HEK293 (cell line): ENCODE results near the gene ZNF32.

Experiments
- ATF2 ChIP-seq: fragments of 450-650 bp; formaldehyde crosslinking; IDR thresholded peaks from 2 replicates; pipeline ENCODE4 v1.5.1; 2016; ENCODE audit warnings: missing biosample characterization, missing genetic modification characterization, low read depth
- BCL6B ChIP-seq: fragments of 450-650 bp; formaldehyde crosslinking; IDR thresholded peaks from 2 replicates; pipeline ENCODE4 v1.5.1; 2017; ENCODE audit warnings: missing biosample characterization, missing genetic modification characterization
- CTCF ChIP-seq: fragments of 450-650 bp; formaldehyde crosslinking; IDR thresholded peaks from 2 replicates; pipeline ENCODE4 v1.5.1; 2016; ENCODE audit warnings: missing biosample characterization, missing genetic modification characterization
- ELK4 ChIP-seq: IDR thresholded peaks from 2 replicates; pipeline ENCODE4 v1.6.1; 2011; ENCODE audit warnings: mild to moderate bottlenecking, low read depth, low read length, borderline replicate concordance
- GLI4 ChIP-seq: fragments of 450-650 bp; formaldehyde crosslinking; IDR thresholded peaks from 2 replicates; pipeline ENCODE4 v1.5.1; 2016; ENCODE audit warnings: missing biosample characterization, missing genetic modification characterization
- HOXA7 ChIP-seq: sonication (generic); formaldehyde crosslinking; IDR thresholded peaks from 2 replicates; pipeline ENCODE4 v1.8.1; 2022; ENCODE audit warnings: missing genetic modification reagents, borderline replicate concordance
- REST ChIP-seq: fragments of 450-650 bp; formaldehyde crosslinking; IDR thresholded peaks from 2 replicates; pipeline ENCODE4 v1.5.1; 2016; ENCODE audit warnings: missing biosample characterization, missing genetic modification characterization
- ZBTB21 ChIP-seq: fragments of 450-650 bp; formaldehyde crosslinking; IDR thresholded peaks from 2 replicates; pipeline ENCODE4 v1.5.1; 2017; ENCODE audit warnings: missing biosample characterization, missing genetic modification characterization
- ZBTB7A ChIP-seq: fragments of 450-650 bp; formaldehyde crosslinking; IDR thresholded peaks from 2 replicates; pipeline ENCODE4 v1.5.1; 2016; ENCODE audit warnings: low read depth, missing biosample characterization, missing genetic modification characterization
- ZNF140 ChIP-seq: fragments of 450-650 bp; formaldehyde crosslinking; IDR thresholded peaks from 2 replicates; pipeline ENCODE4 v1.5.1; 2016; ENCODE audit warnings: missing biosample characterization, missing genetic modification characterization
- ZNF302 ChIP-seq: fragments of 450-650 bp; formaldehyde crosslinking; IDR thresholded peaks from 2 replicates; pipeline ENCODE4 v1.5.1; 2016; ENCODE audit warnings: missing biosample characterization, missing genetic modification characterization, low read depth
- ZNF548 ChIP-seq: fragments of 450-650 bp; formaldehyde crosslinking; IDR thresholded peaks from 2 replicates; pipeline ENCODE4 v1.5.1; 2016; ENCODE audit warnings: missing biosample characterization, missing genetic modification characterization

GRCh38 chr10:43682956-43683355 lies 34.3 kb upstream of the ZNF32 start:
- no peak for TF ChIP-seq CTCF (tag by site-specific recombination)
- no peak for TF ChIP-seq ELK4
- TF ChIP-seq HOXA7 = no peak
- no peak for TF ChIP-seq ZBTB7A (tag by site-specific recombination)
- no peak for TF ChIP-seq BCL6B
- TF ChIP-seq REST (tag by site-specific recombination) = no peak
- TF ChIP-seq ATF2 = no peak
- no peak for TF ChIP-seq GLI4 (tag by site-specific recombination)
- no peak for TF ChIP-seq ZBTB21
- TF ChIP-seq ZNF302 (tag by site-specific recombination) = no peak
- no peak for TF ChIP-seq ZNF140 (tag by site-specific recombination)
- TF ChIP-seq ZNF548 = no peak
